Esophagus squamous epithelium (tissue), 5 donors: Measurements from ENCODE around the gene TFCP2L1. TPM values are rescaled to one million over a fixed set of nuclear protein-coding genes. Genes with fewer than 3 reads are reported as not detected.

Source experiments
- DNase-seq: peaks from one replicate; lab custom pipeline; 2025; lab: John Stamatoyannopoulos, UW
- H3K27ac ChIP-seq, 4 donors: fragments of 200-600 bp; sonication (generic); one replicate each; pipeline ENCODE4 v1.5.1; 2016 to 2019; ENCODE audit warnings: mild to moderate bottlenecking in 1 of 4
- H3K27me3 ChIP-seq, 4 donors: fragments of 200-600 bp; sonication (generic); 1 replicate in 3 of 4; 2 replicates in 1 of 4; pipeline versions ENCODE4 v1.5.1 to v1.6.0; 2017 to 2021; ENCODE audit warnings: antibody characterized with exemption in 1 of 4
- H3K36me3 ChIP-seq, 3 donors: fragments of 200-600 bp; sonication (generic); one replicate each; pipeline ENCODE4 v1.5.1; 2016 to 2019
- H3K4me1 ChIP-seq, 3 donors: fragments of 200-600 bp; sonication (generic); one replicate each; pipeline ENCODE4 v1.5.1; 2017 to 2019
- H3K4me3 ChIP-seq, 4 donors: fragments of 200-600 bp; sonication (generic); 1 replicate in 3 of 4; 2 replicates in 1 of 4; pipeline ENCODE4 v1.5.1; 2016 to 2019; ENCODE audit warnings: mild to moderate bottlenecking in 2 of 4, moderate library complexity in 1 of 4
- H3K9me3 ChIP-seq, 3 donors: fragments of 200-600 bp; sonication (generic); one replicate each; pipeline ENCODE4 v1.5.1; 2016 to 2019
- POLR2A ChIP-seq, 4 donors: fragments of 450-650 bp; IDR thresholded peaks; one replicate each; pipeline ENCODE4 v1.6.1; 2017; ENCODE audit warnings: antibody characterized with exemption in 4 of 4, mild to moderate bottlenecking in 4 of 4, moderate library complexity in 3 of 4
- WGBS, 2 donors: methylation state at CpG; one replicate each; pipeline ENCODE4 v1.1.5; 2018; 5-methylcytosine and 5-hydroxymethylcytosine counted together
- intact Hi-C: fragments of 100-400 bp; cut with DNase I; formaldehyde crosslinking; loops from one replicate; pipeline ENCODE4 v1.15.0; 2022
- total RNA-seq, 4 donors: library from RNA; depleted of rRNA; stranded (reverse); fragments of >200 nt; gene quantifications; one replicate each; pipeline ENCODE4 v1.1.0, GENCODE V29; 2016
- TF ChIP-seq, protein P1 (sequence below), 6 experiments: fragments of 450-650 bp in 4 of 6; fragments of 200-600 bp in 2 of 6; sonication (generic) in 2 of 6; IDR thresholded peaks; one replicate each; pipeline ENCODE4 v1.5.1; 2016 to 2019; ENCODE audit warnings: antibody characterized with exemption in 6 of 6, mild to moderate bottlenecking in 4 of 6, moderate library complexity in 4 of 6
- donor health status: DM: yes; HTN: yes; CAD: no.

TFCP2L1 gene
- total RNA-seq, 4 donors from 2014 or later, result 17.9 to 39.7 (median 24.0) TPM

DNA sequence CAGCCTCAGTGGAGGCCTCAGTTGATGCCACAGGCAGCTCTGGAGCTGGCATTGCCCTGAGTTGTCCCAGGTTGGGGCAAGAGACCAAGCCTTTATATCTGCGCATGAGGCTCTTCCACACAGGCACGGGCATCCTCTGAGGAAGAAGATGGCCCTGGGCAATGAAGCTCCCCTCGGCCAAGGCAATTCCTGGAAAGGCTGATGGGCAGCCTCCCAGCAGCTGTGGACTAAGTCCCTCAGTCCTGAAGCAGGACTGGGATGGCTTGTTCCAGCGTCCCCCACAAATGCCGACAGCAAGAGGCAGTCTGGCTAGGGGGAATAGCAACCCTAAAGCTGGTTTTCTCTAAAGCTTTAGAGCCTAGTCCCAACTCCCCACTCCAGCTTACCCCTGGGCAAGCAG is 90.0 kb downstream of the TFCP2L1 start:
- intact Hi-C loops, result no loop called here
- no peak overlapping the region for H3K4me3 ChIP-seq
- peak overlapping the region in 3 of 4 donors; percentile 92 to 94 (median 93) for H3K27ac ChIP-seq
- no peaks in the 10 kb centered on the region for H3K9me3 ChIP-seq
- H3K27me3 ChIP-seq, result no peaks in the 10 kb centered on the region
- peaks cover 26 to 70% (median 28%) of the 10 kb centered on the region in 3 donors for H3K4me1 ChIP-seq
- no peaks in the 10 kb centered on the region for H3K36me3 ChIP-seq
- TF ChIP-seq, protein P1, sequence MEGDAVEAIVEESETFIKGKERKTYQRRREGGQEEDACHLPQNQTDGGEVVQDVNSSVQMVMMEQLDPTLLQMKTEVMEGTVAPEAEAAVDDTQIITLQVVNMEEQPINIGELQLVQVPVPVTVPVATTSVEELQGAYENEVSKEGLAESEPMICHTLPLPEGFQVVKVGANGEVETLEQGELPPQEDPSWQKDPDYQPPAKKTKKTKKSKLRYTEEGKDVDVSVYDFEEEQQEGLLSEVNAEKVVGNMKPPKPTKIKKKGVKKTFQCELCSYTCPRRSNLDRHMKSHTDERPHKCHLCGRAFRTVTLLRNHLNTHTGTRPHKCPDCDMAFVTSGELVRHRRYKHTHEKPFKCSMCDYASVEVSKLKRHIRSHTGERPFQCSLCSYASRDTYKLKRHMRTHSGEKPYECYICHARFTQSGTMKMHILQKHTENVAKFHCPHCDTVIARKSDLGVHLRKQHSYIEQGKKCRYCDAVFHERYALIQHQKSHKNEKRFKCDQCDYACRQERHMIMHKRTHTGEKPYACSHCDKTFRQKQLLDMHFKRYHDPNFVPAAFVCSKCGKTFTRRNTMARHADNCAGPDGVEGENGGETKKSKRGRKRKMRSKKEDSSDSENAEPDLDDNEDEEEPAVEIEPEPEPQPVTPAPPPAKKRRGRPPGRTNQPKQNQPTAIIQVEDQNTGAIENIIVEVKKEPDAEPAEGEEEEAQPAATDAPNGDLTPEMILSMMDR (IDR thresholded peaks at IDR 0.05), result no peak
- TF ChIP-seq POLR2A (IDR thresholded peaks at IDR 0.05), result no peak
- 62 to 75% methylated on average over 2 to 5 of the region's 5 CpGs for WGBS, 2 donors
- no peak for DNase-seq

- Histone ChIP-seq H3K9me3 (no peaks in the 10 kb centered on the region), H3K27ac (peak overlapping the region in 2 of 4 donors; percentile 93 to 94), H3K4me1 (peaks cover 26 to 70% (median 28%) of the 10 kb centered on the region in 3 donors), H3K4me3 (no peak overlapping the region), H3K36me3 (no peaks in the 10 kb centered on the region), H3K27me3 (no peaks in the 10 kb centered on the region)
- no peak for TF ChIP-seq POLR2A (IDR thresholded peaks at IDR 0.05)
- TF ChIP-seq, protein P1 (IDR thresholded peaks at IDR 0.05), result no peak
- intact Hi-C loops, result no loop called here
- no peak for DNase-seq
- 96% methylated on average over 4 of the region's 5 CpGs; no CpG with 5 or more reads in 1 of the 2 donors for WGBS, 2 donors
These were observed 90.4 kb downstream of the TFCP2L1 start for GRCh38 chr2:121194626-121195025.

- intact Hi-C loops, result no loop called here
These were observed 91.8 kb downstream of the TFCP2L1 start for GRCh38 chr2:121193185-121193584.

GRCh38 chr2:121192576-121192975 is 92.4 kb downstream of the TFCP2L1 start:
- H3K36me3 ChIP-seq, result no peaks in the 10 kb centered on the region
- H3K4me1 ChIP-seq, result peaks cover 14 to 56% (median 20%) of the 10 kb centered on the region in 3 donors
- no peak overlapping the region for H3K27ac ChIP-seq
- no peaks in the 10 kb centered on the region for H3K9me3 ChIP-seq
- 73 to 90% methylated on average over 5 to 6 of the region's 8 CpGs for WGBS, 2 donors
- no peaks in the 10 kb centered on the region for H3K27me3 ChIP-seq
- DNase-seq, result no peak
- TF ChIP-seq, protein P1 (IDR thresholded peaks at IDR 0.05), result no peak
- no peak for TF ChIP-seq POLR2A (IDR thresholded peaks at IDR 0.05)
- H3K4me3 ChIP-seq, result no peak overlapping the region
- intact Hi-C loops, result no loop called here

More at GRCh38 chr2:121193185-121193584, 91.8 kb downstream of the TFCP2L1 start:
- Histone ChIP-seq H3K4me1 (peaks cover 20 to 62% (median 27%) of the 10 kb centered on the region in 3 donors), H3K9me3 (no peaks in the 10 kb centered on the region), H3K4me3 (no peak overlapping the region), H3K27me3 (no peaks in the 10 kb centered on the region), H3K27ac (no peak overlapping the region), H3K36me3 (no peaks in the 10 kb centered on the region)
- TF ChIP-seq, protein P1 (IDR thresholded peaks at IDR 0.05), result no peak
- TF ChIP-seq POLR2A (IDR thresholded peaks at IDR 0.05), result no peak
- DNase-seq, result no peak
- 75 to 92% methylated on average over 1 of the region's 1 CpG for WGBS, 2 donors

GRCh38 chr2:121191191-121192170 is 93.5 kb downstream of the TFCP2L1 start:
- no peak for TF ChIP-seq POLR2A (IDR thresholded peaks at IDR 0.05)
- TF ChIP-seq, protein P1 (IDR thresholded peaks at IDR 0.05), result no peak
- WGBS, 2 donors, result 77 to 78% methylated on average over 12 to 23 of the region's 25 CpGs
- H3K27me3 ChIP-seq, result no peaks in the 10 kb centered on the region
- intact Hi-C loops, result no loop called here
- no peak overlapping the region for H3K4me3 ChIP-seq
- DNase-seq, result no peak
- H3K4me1 ChIP-seq, result peaks cover 5 to 50% (median 12%) of the 10 kb centered on the region in 3 donors
- peak overlapping the region in 2 of 4 donors; percentile 36 to 52 for H3K27ac ChIP-seq
- no peaks in the 10 kb centered on the region for H3K9me3 ChIP-seq
- no peaks in the 10 kb centered on the region for H3K36me3 ChIP-seq
